ENCODE measurements around the gene PLOD2.

GRCh38 chr3:146189519-146190173 is 28.7 kb upstream of the PLOD2 start:
- TF ChIP-seq, protein P1, sequence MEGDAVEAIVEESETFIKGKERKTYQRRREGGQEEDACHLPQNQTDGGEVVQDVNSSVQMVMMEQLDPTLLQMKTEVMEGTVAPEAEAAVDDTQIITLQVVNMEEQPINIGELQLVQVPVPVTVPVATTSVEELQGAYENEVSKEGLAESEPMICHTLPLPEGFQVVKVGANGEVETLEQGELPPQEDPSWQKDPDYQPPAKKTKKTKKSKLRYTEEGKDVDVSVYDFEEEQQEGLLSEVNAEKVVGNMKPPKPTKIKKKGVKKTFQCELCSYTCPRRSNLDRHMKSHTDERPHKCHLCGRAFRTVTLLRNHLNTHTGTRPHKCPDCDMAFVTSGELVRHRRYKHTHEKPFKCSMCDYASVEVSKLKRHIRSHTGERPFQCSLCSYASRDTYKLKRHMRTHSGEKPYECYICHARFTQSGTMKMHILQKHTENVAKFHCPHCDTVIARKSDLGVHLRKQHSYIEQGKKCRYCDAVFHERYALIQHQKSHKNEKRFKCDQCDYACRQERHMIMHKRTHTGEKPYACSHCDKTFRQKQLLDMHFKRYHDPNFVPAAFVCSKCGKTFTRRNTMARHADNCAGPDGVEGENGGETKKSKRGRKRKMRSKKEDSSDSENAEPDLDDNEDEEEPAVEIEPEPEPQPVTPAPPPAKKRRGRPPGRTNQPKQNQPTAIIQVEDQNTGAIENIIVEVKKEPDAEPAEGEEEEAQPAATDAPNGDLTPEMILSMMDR (IDR thresholded peaks at IDR 0.05) = peak; percentile 68 to 82 (median 74)
- TF ChIP-seq POLR2A (IDR thresholded peaks at IDR 0.05) = no peak
